ENCODE measurements around the gene SH2D3C. TPM values are rescaled to one million over a fixed set of nuclear protein-coding genes. Genes with fewer than 3 reads are reported as not detected.

The SH2D3C gene
- total and polyA plus RNA-seq, 10 of the 15 experiments (the other 5 are each of a cell fraction or from before 2014, with no cell fraction given): 1.2 to 23.5 (median 16.2) TPM

DNA sequence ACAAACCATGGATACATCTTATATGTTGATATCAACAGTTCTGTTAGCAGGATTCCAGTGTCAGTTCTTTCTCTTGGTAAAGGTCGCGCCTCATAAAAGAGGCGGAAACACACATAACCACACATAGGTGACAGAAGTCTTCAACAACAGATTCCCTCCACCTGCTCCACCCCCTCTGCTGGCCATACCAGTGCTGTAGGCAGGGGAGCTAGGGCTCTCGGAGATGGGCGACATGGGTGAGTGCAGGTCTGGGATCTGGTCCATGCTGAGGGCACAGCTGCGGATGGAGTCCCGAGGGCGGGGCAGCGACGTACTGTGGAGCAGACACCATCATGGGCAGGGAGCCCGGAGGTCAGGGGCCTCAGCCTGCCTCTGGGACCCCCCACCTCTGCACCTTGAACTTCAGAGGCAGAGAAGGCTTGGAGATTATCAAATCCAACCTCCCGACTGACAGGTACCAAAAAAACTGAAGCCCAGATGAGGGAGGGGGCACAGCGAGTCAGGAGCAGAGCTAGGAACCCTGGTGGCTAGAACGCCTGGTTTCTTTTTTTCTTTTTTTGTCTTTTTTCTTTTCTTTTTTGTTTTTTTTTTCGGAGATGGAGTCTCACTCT, 31.4 kb downstream of the SH2D3C start:
- no peak for DNase-seq (ENCODE audit: low read depth, low spot score)
- BruUV-seq (replicated peaks): no TSS peak
- Histone ChIP-seq H2AFZ (ENCODE audit: control insufficient read depth, low read depth, low read length) (no peak overlapping the region), H4K20me1 (ENCODE audit: control insufficient read depth, insufficient read depth) (no peaks in the 10 kb centered on the region), H3K4me1 (ENCODE audit: control insufficient read depth, insufficient read depth, low read length) (no peaks in the 10 kb centered on the region), H3K36me3 (ENCODE audit: control insufficient read depth in 2 of 2, insufficient read depth in 2 of 2, low read length in 1 of 2) (peaks cover 27 to 31% of the 10 kb centered on the region in 2 experiments), H3K9me3 (replicated peaks; ENCODE audit: control insufficient read depth, insufficient read depth, low read length) (no peaks in the 10 kb centered on the region), H3K9ac (ENCODE audit: control insufficient read depth, insufficient read depth, low read length) (no peak overlapping the region), H3K79me2 (ENCODE audit: control insufficient read depth, insufficient read depth, low read length) (no peaks in the 10 kb centered on the region), H3K4me2 (ENCODE audit: control insufficient read depth, insufficient read depth) (no peak overlapping the region), H3K27me3 (replicated peaks in 1 of 2; ENCODE audit: control insufficient read depth in 2 of 2, insufficient read depth in 2 of 2, low read length in 1 of 2) (no peaks in the 10 kb centered on the region), H3K4me3 (no peak overlapping the region), H3K27ac (ENCODE audit: control insufficient read depth, insufficient read depth) (no peak overlapping the region)
- TF ChIP-seq KDM1A (IDR thresholded peaks at IDR 0.05; ENCODE audit: borderline replicate concordance) (no peak), NFYB (IDR thresholded peaks at IDR 0.05; ENCODE audit: insufficient read depth, low read depth, low read length) (no peak), POLR2AphosphoS2 (IDR thresholded peaks at IDR 0.05; ENCODE audit: low read depth, low read length) (no peak), ZBED1 (IDR thresholded peaks at IDR 0.05; ENCODE audit: borderline replicate concordance) (no peak), RELA (IDR thresholded peaks at IDR 0.05; ENCODE audit: borderline replicate concordance, partially characterized antibody) (no peak), SRF (IDR thresholded peaks at IDR 0.05; ENCODE audit: low read depth in 2 of 2, low read length in 2 of 2) (no peak), NFIC (IDR thresholded peaks at IDR 0.05; ENCODE audit: low read depth, low read length) (no peak), POLR2AphosphoS5 (IDR thresholded peaks at IDR 0.05; ENCODE audit: low read length) (no peak)
- TF ChIP-seq, protein P1, sequence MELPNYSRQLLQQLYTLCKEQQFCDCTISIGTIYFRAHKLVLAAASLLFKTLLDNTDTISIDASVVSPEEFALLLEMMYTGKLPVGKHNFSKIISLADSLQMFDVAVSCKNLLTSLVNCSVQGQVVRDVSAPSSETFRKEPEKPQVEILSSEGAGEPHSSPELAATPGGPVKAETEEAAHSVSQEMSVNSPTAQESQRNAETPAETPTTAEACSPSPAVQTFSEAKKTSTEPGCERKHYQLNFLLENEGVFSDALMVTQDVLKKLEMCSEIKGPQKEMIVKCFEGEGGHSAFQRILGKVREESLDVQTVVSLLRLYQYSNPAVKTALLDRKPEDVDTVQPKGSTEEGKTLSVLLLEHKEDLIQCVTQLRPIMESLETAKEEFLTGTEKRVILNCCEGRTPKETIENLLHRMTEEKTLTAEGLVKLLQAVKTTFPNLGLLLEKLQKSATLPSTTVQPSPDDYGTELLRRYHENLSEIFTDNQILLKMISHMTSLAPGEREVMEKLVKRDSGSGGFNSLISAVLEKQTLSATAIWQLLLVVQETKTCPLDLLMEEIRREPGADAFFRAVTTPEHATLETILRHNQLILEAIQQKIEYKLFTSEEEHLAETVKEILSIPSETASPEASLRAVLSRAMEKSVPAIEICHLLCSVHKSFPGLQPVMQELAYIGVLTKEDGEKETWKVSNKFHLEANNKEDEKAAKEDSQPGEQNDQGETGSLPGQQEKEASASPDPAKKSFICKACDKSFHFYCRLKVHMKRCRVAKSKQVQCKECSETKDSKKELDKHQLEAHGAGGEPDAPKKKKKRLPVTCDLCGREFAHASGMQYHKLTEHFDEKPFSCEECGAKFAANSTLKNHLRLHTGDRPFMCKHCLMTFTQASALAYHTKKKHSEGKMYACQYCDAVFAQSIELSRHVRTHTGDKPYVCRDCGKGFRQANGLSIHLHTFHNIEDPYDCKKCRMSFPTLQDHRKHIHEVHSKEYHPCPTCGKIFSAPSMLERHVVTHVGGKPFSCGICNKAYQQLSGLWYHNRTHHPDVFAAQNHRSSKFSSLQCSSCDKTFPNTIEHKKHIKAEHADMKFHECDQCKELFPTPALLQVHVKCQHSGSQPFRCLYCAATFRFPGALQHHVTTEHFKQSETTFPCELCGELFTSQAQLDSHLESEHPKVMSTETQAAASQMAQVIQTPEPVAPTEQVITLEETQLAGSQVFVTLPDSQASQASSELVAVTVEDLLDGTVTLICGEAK (IDR thresholded peaks at IDR 0.05; ENCODE audit: borderline replicate concordance): no peak
- no peak for FAIRE-seq
- RAD21 ChIA-PET (ENCODE audit: unreplicated experiment): no interaction called here
- ATAC-seq: no peak
- intact Hi-C loops (cut with micrococcal nuclease; ENCODE audit: unreplicated experiment) (no loop called here), in situ Hi-C loops (cut with MboI) (no loop called here)
- CTCF ChIA-PET: interaction anchor here (1.0 to 1.8 kb wide), 2 partner anchors 12 to 21 kb away, joined by 3 to 8 read pairs; partner anchors contain the start of gene TOR2A
- 96% methylated on average over 14 of the region's 15 CpGs for WGBS (ENCODE audit: insufficient coverage, insufficient replicate concordance, low lambda C conversion rate, missing lambda C conversion rate)
- POLR2A ChIA-PET: no interaction called here
- SMC1A ChIA-PET (ENCODE audit: uncharacterized antibody, unreplicated experiment): interaction anchor here (1.0 to 1.6 kb wide), 2 partner anchors 16 to 19 kb away, joined by 3 to 5 read pairs; no protein-coding TSS in a partner anchor

All from GM12878 (cell line).